H1 (cell line): Measurements from ENCODE around the gene GRIP2. TPM values are rescaled to one million over a fixed set of nuclear protein-coding genes. Genes with fewer than 3 reads are reported as not detected.

ENCODE experiments used
- HDAC6 ChIP-seq: IDR thresholded peaks from one replicate; pipeline ENCODE4 v1.7.1; 2012; ENCODE audit warnings: low read depth, mild to moderate bottlenecking, inconsistent platforms, low read length, moderate library complexity
- PHF8 ChIP-seq: fragments of 200-600 bp; sonication (generic); conservative IDR thresholded peaks from 2 replicates; pipeline ENCODE4 v1.7.1; 2012; ENCODE audit warnings: low read depth, mild to moderate bottlenecking, inconsistent platforms, low read length, moderate library complexity
- RAD21 ChIP-seq, 2 experiments: IDR thresholded peaks in 1 of 2; conservative IDR thresholded peaks in 1 of 2; 2 replicates each; pipeline ENCODE4 v1.6.1; 2011; ENCODE audit warnings: low read depth in 2 of 2, low read length in 2 of 2, improper control_type of control experiment in 1 of 2, inconsistent platforms in 1 of 2, mild to moderate bottlenecking in 1 of 2, moderate library complexity in 1 of 2
- polyA plus RNA-seq, 7 experiments: library from polyadenylated mRNA; depleted of rRNA in 3 of 7; stranded (reverse) in 5 of 7; unstranded in 2 of 7; fragments of >200 nt in 5 of 7; fragments of 200-250 nt in 2 of 7; gene quantifications; 1 replicate in 5 of 7; 2 replicates in 1 of 7; 4 replicates in 1 of 7; pipeline versions ENCODE4 v1.2.1 to v1.2.3, GENCODE V29; 2011 to 2013; ENCODE audit warnings: missing spikeins in 2 of 7, mixed read lengths in 2 of 7
- total RNA-seq: library from RNA; stranded (reverse); fragmentation: NEBNext Ultra II Directional; extraction: Animal tissue kit (Norgen Biotek cat#: 25700); gene quantifications from 2 replicates; pipeline ENCODE4 v1.2.1, GENCODE V29; 2021

The GRIP2 gene
- total and polyA plus RNA-seq, 2 of the 8 experiments (the other 6 are each of a cell fraction or from before 2014, with no cell fraction given), result 2.5 to 6.4 TPM

- no peak for TF ChIP-seq PHF8
- TF ChIP-seq RAD21 (IDR thresholded peaks at IDR 0.05 in 1 of 2, conservative IDR thresholded peaks at IDR 0.05 in 1 of 2; ENCODE audit: low read depth in 2 of 2, low read length in 2 of 2), result no peak
- TF ChIP-seq HDAC6, result no peak
Observed at GRCh38 chr3:14459384-14459783, 80.8 kb downstream of the GRIP2 start (continued).
